IPS-NIHi7 (cell line): ENCODE data around the gene KBTBD6.
A peak's percentile ranks its signal among the peaks of the same experiment; 100 is the strongest.
"Not testable (repeated sequence)": the region's sequence is repeated elsewhere in the genome, so short reads cannot be mapped to it uniquely, and the experiment has no call there.

Experiments
- DNase-seq: peaks from one replicate; pipeline ENCODE4 v3.0.0; 2012; ENCODE audit warnings: mixed read lengths; ENCODE audit errors: extremely low spot score

Gene KBTBD6, protein sequence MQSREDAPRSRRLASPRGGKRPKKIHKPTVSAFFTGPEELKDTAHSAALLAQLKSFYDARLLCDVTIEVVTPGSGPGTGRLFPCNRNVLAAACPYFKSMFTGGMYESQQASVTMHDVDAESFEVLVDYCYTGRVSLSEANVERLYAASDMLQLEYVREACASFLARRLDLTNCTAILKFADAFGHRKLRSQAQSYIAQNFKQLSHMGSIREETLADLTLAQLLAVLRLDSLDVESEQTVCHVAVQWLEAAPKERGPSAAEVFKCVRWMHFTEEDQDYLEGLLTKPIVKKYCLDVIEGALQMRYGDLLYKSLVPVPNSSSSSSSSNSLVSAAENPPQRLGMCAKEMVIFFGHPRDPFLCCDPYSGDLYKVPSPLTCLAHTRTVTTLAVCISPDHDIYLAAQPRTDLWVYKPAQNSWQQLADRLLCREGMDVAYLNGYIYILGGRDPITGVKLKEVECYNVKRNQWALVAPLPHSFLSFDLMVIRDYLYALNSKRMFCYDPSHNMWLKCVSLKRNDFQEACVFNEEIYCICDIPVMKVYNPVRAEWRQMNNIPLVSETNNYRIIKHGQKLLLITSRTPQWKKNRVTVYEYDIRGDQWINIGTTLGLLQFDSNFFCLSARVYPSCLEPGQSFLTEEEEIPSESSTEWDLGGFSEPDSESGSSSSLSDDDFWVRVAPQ

GRCh38 chr13:41132512-41133152 is at the start of gene KBTBD6:
Gene KBTBD6, minus strand, starts transcription at chr13:41132802. Its CDS starts 291 bp downstream, at chr13:41132511.
- peak; percentile 94 for DNase-seq

- no peak for DNase-seq
Measured at GRCh38 chr13:41182231-41182630, 49.6 kb upstream of the KBTBD6 start.

GRCh38 chr13:41179593-41180250 is 47.1 kb upstream of the KBTBD6 start:
- DNase-seq: no peak

DNA sequence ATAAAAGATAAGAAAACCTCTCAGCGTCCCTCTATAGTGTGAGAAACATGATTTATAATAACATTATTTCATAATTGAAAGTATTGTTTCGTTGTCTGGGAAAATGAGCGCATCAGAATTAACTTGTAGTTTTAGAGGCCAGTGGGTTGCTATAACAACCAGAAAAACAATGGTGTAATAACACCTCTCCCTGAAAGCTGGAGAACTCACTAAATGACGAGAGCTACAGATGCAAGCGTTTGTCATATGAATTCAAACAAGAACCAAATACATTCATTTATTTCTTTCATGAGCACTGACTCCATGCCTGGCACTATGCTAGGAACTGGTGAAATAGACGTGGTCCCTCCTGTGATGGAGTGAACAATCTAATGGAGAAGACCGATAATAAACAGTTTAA is 45.4 kb upstream of the KBTBD6 start:
- DNase-seq: no peak

DNA sequence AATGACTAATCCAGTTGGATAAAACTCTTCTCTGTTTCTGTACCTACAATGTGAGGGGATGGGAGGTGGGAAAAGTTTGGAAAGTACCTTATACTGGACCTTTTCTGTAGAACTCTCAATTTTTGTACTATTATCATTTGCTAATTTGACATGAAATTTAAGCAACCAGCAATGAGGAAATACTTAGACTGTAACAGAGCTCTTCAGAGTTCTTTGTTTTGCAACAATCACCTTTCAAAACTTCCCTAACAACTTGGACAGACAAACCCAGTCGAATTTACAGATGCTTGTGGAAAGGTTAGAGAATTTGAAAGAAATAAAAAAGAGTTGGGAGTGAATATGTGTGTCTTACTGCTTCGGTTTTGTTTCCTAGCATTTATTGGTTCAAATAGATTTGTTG is 45.0 kb upstream of the KBTBD6 start:
- DNase-seq: no peak

DNA sequence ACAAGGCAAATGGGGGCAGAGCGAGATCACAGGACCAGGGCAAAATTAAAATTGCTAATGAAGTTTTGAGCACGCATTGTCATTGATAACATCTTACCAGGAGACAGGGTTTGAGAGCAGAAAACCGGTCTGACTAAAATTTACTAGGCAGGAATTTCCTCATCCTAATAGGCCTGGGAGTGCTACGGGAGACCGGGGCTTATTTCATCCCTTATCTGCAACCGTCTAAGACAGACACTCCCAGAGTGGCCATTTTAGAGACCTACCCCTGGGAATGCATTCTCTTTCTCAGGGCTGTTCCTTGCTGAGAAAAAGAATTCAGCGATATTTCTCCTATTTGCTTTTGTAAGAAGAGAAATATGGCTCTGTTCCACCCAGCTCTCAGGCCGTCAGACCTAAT is 43.0 kb upstream of the KBTBD6 start:
- not testable (repeated sequence) for DNase-seq

- no peak for DNase-seq
Measured at GRCh38 chr13:41162151-41162550, 29.5 kb upstream of the KBTBD6 start.

- DNase-seq: no peak
Measured at GRCh38 chr13:41159174-41159573, 26.6 kb upstream of the KBTBD6 start.

GRCh38 chr13:41157048-41157717 is 24.6 kb upstream of the KBTBD6 start:
- no peak for DNase-seq

DNA sequence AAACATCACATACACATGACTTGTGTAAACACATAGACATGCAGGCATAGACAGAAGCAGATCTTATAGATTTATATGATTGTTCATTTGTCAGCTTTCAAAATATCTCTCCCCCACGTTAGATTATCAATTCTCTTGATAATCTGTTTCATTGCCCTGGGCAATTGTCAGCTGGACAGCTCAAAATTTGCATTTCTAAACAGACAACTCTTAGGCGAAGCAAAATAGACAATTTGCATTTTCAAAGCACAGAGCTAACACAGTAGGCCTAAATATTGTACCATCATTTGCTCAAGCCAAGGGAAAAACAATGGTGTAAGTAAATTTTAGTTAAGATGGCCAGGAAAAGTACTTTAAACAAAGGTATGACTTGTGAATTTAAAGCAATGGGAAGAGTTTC is 24.0 kb upstream of the KBTBD6 start:
- no peak for DNase-seq

GRCh38 chr13:41154042-41154441 is 21.4 kb upstream of the KBTBD6 start:
- DNase-seq: no peak

DNA sequence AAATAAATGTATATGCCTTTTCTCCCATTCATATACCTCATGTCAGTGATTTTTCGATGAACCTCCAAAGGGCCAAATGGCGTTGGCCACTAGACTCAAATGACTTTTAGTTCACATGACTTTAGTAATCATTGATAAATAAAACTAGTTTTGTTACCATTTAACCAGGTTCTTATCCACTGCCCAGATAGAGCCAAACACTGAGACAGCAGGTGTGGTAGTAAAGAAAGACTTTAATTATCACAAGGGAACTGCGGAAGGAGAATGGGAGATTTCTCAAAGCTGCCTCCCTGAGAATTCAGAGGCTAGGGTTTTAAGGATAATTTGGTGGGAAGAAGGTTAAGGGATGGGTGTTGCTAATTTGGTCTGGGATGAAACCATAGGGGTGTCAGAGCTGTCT is 19.4 kb upstream of the KBTBD6 start:
- DNase-seq: no peak

- no peak for DNase-seq
Measured at GRCh38 chr13:41150058-41150457, 17.5 kb upstream of the KBTBD6 start.

GRCh38 chr13:41148419-41149283 is 16.0 kb upstream of the KBTBD6 start:
- DNase-seq: no peak

- DNase-seq: no peak
Measured at GRCh38 chr13:41145136-41145908, 12.7 kb upstream of the KBTBD6 start.

GRCh38 chr13:41144576-41144975 is 12.0 kb upstream of the KBTBD6 start:
- DNase-seq: no peak

GRCh38 chr13:41139296-41139966 is 6.8 kb upstream of the KBTBD6 start:
- DNase-seq: no peak

DNA sequence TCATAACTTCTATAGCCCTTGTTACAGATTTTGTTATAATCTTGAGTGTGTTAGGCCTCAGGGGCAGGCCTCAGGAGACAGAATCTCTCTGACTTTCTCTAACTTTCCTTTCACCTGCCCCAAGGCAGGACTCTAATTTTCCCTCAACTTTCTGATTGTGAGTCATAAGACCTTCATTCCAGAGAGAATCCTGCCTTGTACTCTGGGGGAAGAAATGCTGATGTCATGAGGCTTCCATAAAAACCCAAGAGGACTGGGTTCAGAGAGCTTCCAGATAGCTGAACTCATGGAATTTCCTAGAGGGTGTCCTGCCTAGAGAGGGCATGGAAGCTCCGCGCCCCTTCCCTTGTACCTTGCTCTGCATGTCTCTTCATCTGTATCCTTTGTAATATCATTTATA is 5.3 kb upstream of the KBTBD6 start:
- DNase-seq: no peak

GRCh38 chr13:41137241-41137640 is 4.6 kb upstream of the KBTBD6 start:
- DNase-seq: no peak
